IPS-NIHi7 (cell line): ENCODE measurements around the gene CHRNA1.

ENCODE experiments used
- DNase-seq: peaks from one replicate; pipeline ENCODE4 v3.0.0; 2012; ENCODE audit warnings: mixed read lengths; ENCODE audit errors: extremely low spot score

CHRNA1 gene

DNA sequence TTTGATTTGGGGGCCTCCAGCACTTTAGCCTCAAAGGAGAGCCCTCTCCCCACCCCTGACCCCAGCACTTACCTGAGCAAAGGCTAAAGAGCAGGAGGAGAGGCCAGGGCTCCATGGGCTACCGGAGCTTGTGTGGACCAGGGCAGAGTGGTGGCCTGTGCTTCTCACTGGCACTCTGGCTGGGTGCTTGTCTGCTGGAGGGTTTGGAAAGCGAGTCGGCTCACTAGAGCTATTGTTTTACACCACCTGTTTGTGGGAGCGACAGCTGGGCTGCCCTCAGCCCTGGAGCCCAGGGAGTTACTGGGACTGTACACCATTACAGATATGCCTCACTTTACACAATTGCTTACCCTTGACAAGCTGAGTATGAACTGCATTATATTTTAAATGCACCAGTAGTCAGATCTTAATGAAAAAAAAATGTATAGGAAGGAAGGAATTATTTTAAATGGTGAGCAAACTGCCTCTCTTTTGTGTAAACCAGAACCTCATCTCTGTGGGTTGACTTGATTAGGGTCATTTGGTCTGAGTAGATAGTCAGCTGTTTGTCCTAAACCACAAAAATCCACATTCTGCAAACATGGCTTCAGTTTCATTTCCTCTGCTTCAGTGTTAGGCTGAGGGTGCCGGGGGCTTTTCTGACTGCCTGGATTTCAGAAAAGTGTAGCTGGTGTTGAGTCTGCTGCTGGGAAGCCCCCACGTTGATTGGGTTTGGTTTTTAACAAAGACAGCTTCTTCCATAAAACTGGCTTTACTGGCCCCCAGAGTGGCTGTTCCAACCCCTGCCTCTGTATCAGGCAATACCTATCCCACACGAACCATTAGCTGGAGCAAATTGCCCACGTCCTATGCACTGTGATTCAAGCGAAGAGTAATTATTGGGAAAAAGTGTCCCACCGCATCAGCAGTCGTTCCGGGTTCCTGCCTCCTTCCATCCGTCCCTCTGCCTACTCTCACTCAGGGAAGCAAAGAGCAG is at the start of gene CHRNA1:
Gene CHRNA1, minus strand, starts transcription at position 193 of the 976 bp plus-strand sequence. Its CDS starts 78 bp downstream, at position 115.
- no peak for DNase-seq

DNA sequence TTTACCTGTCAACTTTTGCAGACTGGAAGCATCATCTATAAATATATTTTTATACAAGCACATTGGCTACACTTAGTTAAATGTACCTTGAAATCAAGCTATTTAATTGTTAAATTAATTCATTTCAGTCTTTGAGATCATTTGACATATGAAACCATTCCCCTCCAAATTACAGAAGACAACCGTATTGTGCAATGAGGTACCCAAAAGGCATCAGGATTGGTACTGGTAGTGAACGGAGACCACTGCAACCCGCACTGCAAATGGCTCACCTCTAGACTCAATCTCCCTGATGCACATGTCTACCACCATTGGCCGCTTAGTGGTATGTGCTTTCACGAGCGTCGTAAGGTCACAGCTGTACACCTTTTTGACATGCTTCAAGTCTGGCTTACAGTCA is 47.8 kb upstream of the CHRNA1 start:
- DNase-seq, result no peak

DNA sequence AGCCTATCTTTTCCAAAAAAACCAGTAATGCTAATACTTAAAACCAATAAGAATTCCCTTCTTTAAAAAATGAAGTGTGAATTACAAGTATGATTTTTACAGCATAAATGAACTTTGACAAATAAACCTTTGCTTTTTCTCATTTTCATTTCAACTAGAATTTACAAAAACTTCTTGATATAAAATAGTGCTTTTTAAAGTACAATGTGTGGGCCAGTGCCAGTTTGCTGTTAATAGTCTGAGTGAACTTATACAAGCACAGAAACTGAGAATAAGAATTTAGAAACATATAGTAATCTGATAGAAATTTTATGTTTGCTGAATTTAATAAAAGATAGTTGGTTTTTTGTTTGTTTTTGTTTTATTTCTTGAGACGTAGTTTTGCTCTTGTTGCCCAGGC is 43.7 kb upstream of the CHRNA1 start:
- no peak for DNase-seq

DNA sequence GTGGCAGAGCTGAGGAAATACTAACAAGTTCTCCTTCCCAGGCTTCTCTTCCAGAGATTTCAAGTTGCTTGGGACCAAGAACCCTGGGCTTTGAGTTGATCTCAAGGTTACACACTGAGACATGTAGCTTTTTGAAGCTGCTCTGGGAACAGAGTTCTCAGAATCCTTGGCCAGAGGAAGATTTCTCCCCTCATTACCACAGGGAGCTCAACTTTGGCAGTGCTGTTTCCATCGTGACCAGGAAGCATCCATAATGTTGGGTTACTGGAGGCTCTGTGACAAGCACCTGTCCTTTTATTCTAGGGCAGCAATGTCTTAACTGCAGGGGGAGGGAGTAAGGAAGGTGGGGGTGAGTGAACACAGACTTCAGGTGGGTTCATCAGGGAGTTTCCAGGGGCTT is 41.5 kb upstream of the CHRNA1 start:
- no peak for DNase-seq

DNA sequence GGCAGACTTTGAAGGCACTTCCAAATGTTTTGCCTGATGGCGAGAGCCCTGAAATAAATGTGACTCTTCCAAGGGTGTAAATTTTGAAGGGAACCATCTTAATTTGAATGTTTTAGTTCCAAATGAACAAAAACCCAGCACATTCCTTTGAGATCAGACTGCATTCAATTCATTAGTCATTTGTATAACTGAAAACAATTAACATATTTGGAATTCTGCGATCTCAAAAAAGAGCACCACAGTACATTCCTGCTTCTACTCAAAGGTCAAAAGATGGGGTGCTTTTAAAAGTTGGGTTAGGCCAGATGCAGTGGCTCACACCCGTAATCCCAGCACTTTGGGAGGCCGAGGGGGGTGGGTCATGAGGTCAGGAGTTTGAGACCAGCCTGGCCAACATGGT is 38.2 kb upstream of the CHRNA1 start:
- no peak for DNase-seq

DNA sequence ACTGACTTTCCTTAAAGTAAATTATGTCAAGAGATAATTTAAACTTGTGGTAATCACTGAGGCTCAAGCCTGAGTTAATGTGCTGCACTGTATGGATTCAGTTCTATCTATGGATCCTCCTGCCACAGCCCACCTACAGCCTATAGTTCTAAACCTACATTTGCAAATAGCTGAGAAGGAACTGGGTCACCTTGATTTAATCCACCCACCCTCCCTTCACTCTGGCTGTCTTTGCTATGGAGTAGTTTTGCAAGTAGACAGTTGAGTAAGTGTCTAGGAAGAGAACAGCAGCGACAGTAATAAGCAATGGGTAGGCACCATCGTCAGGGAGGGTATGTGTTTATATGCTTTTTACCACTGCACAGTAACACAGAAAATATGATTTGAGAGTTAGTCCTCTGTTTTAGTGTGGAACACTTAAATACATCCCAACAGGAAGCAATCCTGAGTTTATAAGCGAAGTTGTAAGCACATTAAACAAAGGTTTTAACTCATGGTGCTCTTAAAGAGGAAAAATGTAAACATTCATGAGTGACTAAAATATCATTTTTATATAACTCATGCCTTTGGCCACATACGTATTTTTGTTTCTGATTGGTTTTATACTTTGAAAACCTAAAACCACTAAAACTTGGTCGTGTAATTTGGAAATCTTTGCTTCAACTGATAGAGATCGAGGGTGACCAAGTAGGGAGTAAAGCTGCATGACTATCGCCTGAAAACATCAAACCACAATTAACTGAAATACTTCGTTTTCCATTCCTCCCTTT is 36.3 kb upstream of the CHRNA1 start:
- DNase-seq, result no peak

DNA sequence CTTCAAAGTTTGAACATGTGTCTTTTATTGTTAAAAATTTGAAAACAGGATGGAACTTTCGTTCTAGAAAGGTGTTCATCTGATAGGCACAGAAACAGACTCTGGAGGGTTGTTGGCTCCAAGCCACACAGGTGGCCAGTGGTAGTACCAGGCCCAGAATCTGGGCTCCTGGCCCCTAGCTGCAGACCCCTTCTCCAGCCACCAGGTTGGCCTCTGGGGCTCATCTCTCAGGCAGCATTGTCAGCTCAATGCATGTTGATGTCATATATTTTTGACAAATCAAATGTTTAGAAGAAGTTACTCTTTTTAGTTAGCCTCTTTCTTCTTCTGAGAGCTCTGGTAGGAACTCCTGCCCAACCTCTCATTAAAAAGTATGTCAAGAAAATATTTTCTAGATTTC is 34.5 kb upstream of the CHRNA1 start:
- DNase-seq, result no peak

DNA sequence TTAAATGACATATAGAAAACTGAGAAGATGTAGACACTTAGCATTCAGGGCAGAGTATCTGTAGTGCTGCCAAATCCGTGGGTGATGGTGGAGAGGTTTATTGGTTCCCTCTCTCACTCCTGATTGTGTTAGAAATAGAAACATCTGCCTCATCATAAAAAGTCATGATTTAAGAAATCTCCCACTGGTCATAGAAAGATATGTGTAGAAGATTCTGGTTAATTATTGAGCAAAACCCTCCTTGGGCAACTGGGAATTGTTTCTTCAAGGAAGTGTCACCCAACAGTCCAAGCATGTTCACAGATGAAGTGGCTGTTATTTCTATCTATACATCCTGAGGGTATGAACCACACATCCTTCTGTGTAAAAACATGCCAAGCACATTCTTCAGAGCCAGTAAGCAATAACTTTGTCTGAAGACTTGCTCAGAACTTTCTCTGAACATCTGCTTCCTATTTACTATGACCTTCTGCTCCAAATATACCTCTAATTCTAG is 33.6 kb upstream of the CHRNA1 start:
- no peak for DNase-seq

DNA sequence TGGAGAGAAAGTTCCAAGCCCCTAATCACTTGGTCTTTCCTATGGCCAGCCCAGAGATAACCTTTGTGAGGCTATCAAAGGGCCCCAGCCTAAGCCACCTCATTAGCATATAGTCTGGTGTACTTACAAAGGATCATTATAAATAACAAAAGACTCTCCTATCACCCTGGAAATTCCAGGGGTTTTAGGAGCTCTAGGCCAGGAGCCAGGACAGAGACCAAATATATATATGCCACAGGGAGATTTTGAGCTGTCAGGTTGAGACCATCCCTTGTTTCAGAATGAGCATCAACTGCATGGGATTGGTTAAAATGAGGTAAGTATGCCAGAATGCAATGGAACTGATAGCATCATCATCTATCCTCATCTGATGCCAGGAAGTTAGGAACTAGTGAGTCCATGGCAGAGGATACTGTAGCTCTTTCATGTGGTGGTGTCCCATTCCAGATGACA is 32.1 kb upstream of the CHRNA1 start:
- peak; percentile 47 for DNase-seq

DNA sequence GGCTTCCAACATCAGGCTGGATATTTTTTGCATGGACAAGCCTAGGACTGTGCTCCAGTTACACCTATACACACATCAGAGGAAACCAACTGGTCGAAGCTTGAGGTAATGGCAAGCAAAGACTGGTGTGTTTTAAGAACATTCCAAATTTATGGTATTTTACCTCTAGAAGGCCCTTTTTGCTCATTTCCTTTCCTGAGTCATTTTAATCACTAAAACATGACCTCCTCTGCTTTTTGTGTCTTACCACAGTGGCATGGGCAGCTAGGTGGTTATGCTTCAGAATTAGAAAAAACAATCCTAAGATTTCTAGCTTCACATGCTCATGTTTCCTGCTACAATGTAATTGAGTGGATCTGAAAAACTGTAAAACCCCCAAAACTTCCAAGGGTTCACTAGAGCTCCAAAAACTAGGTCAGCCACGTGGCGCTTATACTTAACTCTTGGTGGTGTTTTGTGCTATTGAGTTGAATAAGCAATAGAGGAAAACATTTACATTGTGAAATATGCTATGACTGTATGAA is 30.6 kb upstream of the CHRNA1 start:
- no peak for DNase-seq

DNA sequence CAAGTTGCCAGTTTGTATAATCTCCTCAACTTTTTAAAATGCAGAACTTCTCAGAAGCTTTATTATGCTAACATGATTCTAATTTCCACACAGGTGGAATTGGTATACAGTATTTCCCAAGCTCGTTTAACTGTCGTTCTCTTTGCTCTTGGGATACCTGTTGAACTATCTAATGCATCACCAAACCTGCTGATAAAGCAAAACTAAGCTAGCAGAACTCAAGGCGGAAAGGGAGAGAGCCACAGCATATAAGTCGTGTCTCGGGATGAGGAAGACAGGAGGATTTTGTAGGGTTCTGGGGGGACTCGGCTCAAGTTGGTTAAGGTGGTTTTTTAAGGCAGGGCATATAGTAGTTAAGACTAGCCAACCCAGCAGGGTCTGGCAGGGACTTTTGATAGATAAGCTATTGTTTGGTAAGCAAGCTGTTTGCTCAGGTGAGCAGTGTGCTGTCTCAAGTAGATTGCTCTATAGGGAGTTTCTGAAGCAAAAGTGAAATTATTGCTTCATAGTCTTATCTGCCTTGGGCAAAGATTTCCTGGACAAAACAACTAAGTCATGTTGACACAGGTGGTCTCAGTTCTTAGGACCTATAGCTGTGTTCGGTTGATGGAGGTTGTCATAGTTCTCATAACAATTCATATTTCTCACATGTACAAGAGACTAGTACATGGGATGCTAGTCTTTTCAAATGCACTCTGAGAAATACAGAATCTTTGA is 28.2 kb upstream of the CHRNA1 start:
- no peak for DNase-seq

DNA sequence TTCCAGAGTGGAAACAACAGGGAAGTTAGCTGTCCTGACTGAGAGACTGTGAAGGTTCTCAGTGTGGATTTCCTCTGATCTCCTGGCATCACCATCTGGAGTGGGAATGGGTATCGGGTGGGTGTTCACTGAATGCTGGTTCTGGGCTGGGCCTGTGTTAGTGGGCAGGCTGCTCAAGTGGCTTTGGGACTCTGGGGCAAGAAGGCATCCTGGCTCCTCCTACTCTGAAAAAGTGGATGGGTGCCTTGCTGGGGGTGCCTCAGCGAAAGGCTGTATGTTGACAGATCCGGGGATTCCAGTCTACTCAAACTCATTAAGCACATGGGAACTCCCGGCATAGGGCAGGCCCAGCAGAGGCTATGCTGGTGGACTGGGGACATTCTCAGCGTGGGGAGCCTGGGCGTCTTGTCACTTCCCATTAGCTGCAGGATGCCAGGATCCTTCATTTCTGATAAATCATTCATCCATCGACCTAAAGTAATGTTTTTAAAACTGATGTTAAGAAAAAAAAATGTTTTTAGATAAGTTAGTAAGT is 27.5 kb upstream of the CHRNA1 start:
- DNase-seq, result no peak

DNA sequence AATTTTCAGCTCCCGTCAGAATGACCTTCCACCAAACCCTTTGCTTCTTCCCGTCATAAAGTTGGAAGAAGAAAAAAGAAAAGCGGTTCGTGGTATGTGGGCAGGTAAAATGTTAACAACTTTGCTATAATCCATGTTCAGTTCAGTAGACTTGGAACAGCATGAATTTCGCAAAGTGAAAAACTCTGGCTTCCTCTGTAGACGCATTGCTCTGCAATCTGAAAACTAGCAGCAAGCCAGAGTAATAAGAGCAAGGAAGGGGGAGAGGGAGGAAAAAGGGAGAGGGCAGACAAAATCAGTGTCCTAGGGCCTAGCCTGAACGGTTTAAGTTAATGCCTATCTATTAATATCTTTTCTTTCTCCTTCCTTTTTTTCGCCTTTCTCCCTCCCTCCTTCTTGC is 26.7 kb upstream of the CHRNA1 start:
- no peak for DNase-seq

DNA sequence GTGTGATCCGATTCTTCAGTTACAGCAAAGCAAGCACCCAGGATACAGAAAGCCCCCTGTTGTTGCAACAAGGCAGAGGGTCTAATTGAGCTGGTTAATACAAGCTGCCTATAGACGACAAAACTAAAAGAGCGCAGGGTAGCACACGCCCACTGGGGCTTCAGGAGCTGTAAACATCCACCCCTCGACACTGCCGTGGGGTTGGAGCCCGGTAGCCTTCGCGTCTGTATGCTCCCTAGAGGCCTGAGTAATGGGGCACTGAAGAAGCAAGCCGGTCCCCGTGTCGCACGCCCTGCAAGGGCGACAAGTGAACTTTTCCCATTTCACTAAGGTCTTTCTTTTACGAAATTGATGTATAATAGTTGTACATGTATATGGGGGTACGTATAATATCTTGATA is 24.7 kb upstream of the CHRNA1 start:
- no peak for DNase-seq

DNA sequence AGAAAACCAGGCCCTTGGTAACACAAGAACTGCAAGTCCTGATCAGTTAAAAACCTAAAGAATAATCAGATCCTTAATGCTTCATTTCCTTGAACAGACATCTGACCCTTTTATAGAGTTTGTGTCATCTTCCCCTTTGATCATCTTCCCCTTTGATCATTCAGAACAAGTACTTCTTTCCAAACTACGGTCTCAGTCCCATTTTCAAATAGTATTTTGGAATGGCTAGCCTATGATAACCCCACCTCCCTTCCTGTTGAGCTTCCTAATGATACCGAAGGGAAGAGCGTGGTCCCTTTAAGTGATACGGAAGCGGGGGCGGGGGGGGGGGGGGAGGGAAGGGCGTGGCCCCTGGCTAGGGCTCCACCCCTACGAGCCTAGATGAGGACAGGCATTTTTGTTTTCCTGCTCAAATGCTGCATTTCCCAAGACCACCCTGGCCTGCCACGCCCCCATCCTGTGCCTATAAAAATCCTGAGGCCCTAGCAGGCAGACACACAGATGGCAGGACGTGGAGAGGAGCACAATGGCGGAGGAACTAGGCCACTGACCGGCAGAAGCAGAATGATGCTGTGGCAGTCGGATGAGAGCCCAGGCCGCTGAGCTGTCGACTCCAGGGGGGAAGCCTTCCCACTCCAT is 24.1 kb upstream of the CHRNA1 start:
- DNase-seq, result peak; percentile 66

DNA sequence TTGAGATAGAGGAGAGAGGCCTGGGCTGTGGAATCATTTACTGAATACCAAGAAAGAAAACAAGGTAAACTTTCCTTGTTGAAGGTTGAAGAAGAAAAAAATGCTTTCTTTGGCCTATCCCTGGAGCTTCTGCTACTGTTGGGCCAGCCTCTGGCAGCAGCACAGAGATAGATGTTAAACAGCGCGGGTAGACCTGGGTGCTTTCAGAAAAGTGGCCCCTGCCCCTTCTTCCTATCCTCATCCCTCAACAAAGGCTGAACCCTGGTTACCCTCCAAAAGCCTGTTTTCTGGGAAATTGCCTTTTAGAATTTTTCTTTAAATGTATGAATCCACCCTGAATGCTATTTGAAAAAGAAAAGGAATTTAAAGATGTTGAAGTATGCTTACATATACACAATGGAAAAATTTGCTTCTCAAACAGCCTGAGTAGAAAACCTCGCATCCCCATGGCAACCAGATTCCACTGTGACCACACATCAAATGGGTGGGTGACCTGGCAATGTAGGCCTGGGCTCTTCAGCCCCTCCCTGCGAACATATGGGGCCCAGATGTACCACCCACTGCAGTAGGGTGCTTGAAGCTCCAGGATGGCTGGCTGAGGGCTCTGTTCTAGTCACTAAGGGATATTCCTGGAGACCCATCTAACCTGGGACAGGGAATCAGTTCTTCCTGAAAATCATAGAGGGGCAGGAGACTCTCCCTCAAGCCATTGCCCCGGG is 23.4 kb upstream of the CHRNA1 start:
- peak; percentile 76 for DNase-seq

DNA sequence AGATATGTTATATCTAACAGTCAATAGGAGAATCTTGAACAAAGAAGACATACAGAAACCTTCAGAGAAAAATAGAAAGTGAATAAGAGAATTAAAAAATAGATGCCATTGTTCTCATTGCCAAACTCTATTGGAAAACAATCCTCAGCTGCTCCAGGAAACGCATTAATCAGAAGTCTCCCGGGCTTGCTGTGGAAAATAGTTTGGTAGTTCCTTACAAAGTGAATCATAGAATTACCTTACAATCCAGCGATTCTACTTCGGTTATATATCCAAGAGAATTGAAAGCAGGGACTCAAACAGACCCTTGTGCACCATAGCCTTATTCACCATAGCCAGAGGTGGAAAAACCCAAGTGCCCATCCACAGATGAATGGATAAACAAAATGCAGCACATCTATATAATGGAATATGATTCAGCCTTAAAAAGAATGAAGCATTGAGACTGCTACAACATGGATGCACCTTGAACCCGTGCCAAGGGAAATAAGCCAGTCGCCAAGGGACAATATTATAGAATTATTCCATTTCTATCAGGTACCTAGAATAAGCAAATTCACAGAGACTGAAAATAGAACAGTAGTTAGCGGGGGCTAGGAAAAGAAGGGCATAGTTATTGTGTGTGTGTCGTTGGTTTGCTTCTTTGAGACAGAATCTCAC is 21.9 kb upstream of the CHRNA1 start:
- no peak for DNase-seq

DNA sequence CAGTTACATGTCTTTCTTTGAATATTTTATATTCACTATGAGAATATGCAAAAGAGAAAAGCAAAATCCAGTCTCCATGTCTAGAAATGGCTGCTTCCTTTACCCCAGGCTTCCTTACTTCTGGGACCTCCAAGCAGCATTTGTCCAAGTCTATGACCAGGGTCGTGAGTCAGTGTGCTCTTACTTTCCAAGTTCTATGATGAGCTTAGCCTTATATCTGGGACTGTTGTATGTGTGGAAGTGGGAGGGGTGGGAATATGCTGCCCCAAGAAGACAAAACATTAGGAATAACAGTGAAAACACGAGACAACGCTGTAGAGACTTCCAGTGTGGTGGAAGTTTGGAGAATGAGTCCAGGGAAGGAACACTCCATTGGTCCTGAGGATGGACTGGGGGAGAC is 21.2 kb upstream of the CHRNA1 start:
- DNase-seq, result no peak

DNA sequence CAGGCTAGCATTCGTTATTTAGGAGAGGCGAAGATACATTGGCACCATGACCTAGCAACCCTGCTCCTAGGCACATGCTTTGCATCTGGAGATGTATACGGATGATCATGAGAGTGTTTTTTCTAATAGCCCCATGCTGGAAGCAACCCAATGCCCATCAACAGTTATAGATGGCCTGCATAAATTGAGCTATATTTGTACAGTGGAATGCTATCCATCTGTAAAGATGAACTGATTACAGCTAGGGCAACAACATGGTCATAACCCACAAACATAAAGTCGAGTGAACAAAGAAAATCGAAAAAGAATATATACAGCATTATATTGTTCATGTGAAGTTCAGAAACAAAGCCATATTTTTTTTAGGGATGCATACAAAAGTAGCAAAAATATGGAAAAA is 20.6 kb upstream of the CHRNA1 start:
- DNase-seq, result no peak

DNA sequence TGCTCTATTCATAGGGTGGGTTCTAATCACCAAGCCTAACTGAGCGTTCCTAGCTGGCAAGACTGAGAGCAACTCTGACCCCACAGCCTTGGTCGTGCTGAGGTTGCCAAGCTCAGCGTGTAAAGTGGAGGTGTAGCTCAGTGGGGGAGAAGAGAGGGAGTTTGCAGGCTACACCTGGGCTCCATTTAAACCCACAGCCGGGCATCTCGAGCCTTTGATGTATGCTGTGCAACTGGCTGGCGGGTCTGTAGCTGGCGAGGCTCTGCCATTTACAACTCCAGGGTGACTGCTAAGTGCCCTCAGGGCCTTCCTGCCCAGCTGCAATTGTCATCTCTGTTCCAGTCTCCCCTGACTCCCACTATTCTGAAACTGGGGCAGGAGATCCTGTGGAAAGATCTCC is 20.0 kb upstream of the CHRNA1 start:
- no peak for DNase-seq
